ENCODE results near the gene ID3.

Gene ID3

GRCh38 chr1:23522244-23522982 lies 36.9 kb downstream of the ID3 start:
- peaks cover 37% of the 10 kb centered on the region for H3K4me1 Mint-ChIP-seq (ENCODE audit: low read depth)
- no peaks in the 10 kb centered on the region for H3K27me3 Mint-ChIP-seq (ENCODE audit: low read depth)
- no peaks in the 10 kb centered on the region for H3K9me3 Mint-ChIP-seq
- H3K27ac Mint-ChIP-seq: peak overlapping the region; percentile 12
- peaks cover 39% of the 10 kb centered on the region for H3K36me3 Mint-ChIP-seq (ENCODE audit: low read depth)
- no peak overlapping the region for H3K4me3 Mint-ChIP-seq

- peaks cover 40% of the 10 kb centered on the region for H3K36me3 Mint-ChIP-seq (ENCODE audit: low read depth)
- no peaks in the 10 kb centered on the region for H3K9me3 Mint-ChIP-seq
- peaks cover 29% of the 10 kb centered on the region for H3K4me1 Mint-ChIP-seq (ENCODE audit: low read depth)
- no peak overlapping the region for H3K4me3 Mint-ChIP-seq
- no peaks in the 10 kb centered on the region for H3K27me3 Mint-ChIP-seq (ENCODE audit: low read depth)
- H3K27ac Mint-ChIP-seq: peak overlapping the region; percentile 34
These were observed 37.7 kb downstream of the ID3 start for GRCh38 chr1:23521588-23521987.

GRCh38 chr1:23517581-23517980 lies 41.7 kb downstream of the ID3 start:
- Mint-ChIP-seq H3K36me3 (ENCODE audit: low read depth) (peaks cover 46% of the 10 kb centered on the region), H3K27ac (no peak overlapping the region), H3K4me1 (ENCODE audit: low read depth) (peaks cover 3% of the 10 kb centered on the region), H3K9me3 (no peaks in the 10 kb centered on the region), H3K27me3 (ENCODE audit: low read depth) (no peaks in the 10 kb centered on the region), H3K4me3 (no peak overlapping the region)

GRCh38 chr1:23515905-23516304 lies 43.4 kb downstream of the ID3 start:
- Mint-ChIP-seq H3K4me3 (no peak overlapping the region), H3K27ac (no peak overlapping the region), H3K4me1 (ENCODE audit: low read depth) (no peaks in the 10 kb centered on the region), H3K9me3 (no peaks in the 10 kb centered on the region), H3K27me3 (ENCODE audit: low read depth) (no peaks in the 10 kb centered on the region), H3K36me3 (ENCODE audit: low read depth) (peaks cover 47% of the 10 kb centered on the region)

GRCh38 chr1:23514111-23514679 lies 45.1 kb downstream of the ID3 start:
- Mint-ChIP-seq H3K27me3 (ENCODE audit: low read depth) (no peaks in the 10 kb centered on the region), H3K27ac (no peak overlapping the region), H3K36me3 (ENCODE audit: low read depth) (peaks cover 56% of the 10 kb centered on the region), H3K4me3 (no peak overlapping the region), H3K9me3 (no peaks in the 10 kb centered on the region), H3K4me1 (ENCODE audit: low read depth) (no peaks in the 10 kb centered on the region)

GRCh38 chr1:23509896-23510295 lies 49.4 kb downstream of the ID3 start:
- Mint-ChIP-seq H3K4me1 (ENCODE audit: low read depth) (no peaks in the 10 kb centered on the region), H3K27ac (no peak overlapping the region), H3K36me3 (ENCODE audit: low read depth) (peaks cover 42% of the 10 kb centered on the region), H3K27me3 (ENCODE audit: low read depth) (no peaks in the 10 kb centered on the region), H3K9me3 (no peaks in the 10 kb centered on the region), H3K4me3 (no peak overlapping the region)
